H1 (cell line): ENCODE measurements around the gene CHD9NB. TPM values are rescaled to one million over a fixed set of nuclear protein-coding genes. Genes with fewer than 3 reads are reported as not detected.

Experiments used
- CTCF ChIA-PET: fragments of 300-600 bp; sonication (Branson Sonifier 250); formaldehyde crosslinking; loops from one replicate; lab custom pipeline; 2021; ENCODE audit not compliant: partially characterized antibody; lab: Charles Lee
- POLR2A ChIA-PET: fragments of 300-600 bp; sonication (Branson Sonifier 250); formaldehyde crosslinking; loops from one replicate; lab custom pipeline; 2021; ENCODE audit warnings: inconsistent platforms; ENCODE audit not compliant: partially characterized antibody; lab: Charles Lee
- DNase-seq, 2 experiments: peaks; one replicate each; pipeline versions ENCODE4 v3.0.0 to v3.0.0-alpha.2; 2010 to 2022; ENCODE audit warnings: low spot score in 2 of 2, low read depth in 1 of 2, mixed read lengths in 1 of 2
- FAIRE-seq: peaks from 2 replicates; lab custom pipeline; 2011; peaks lifted over from hg19 to GRCh38; lab: Jason Lieb, UNC
- H2AFZ ChIP-seq: 2 replicates; pipeline ENCODE4 v1.8.1; 2012; ENCODE audit warnings: low read length, inconsistent platforms
- H2AK5ac ChIP-seq: 2 replicates; pipeline ENCODE4 v1.6.1; 2013; ENCODE audit warnings: low read depth, low read length
- H2BK120ac ChIP-seq: replicated peaks from 2 replicates; pipeline ENCODE3; 2013; ENCODE audit warnings: low read depth, low read length, inconsistent platforms
- H2BK12ac ChIP-seq: 2 replicates; pipeline ENCODE4 v1.6.1; 2013; ENCODE audit warnings: low read depth, low read length
- H2BK15ac ChIP-seq: 2 replicates; pipeline ENCODE4 v1.6.1; 2013; ENCODE audit warnings: low read length
- H2BK20ac ChIP-seq: 2 replicates; pipeline ENCODE4 v1.6.1; 2013; ENCODE audit warnings: low read length
- H2BK5ac ChIP-seq: 2 replicates; pipeline ENCODE4 v1.6.1; 2013; ENCODE audit warnings: low read depth, low read length
- H3K14ac ChIP-seq: 2 replicates; pipeline ENCODE4 v1.6.1; 2013; ENCODE audit warnings: inconsistent platforms; ENCODE audit not compliant: insufficient read length
- H3K18ac ChIP-seq: 2 replicates; pipeline ENCODE4 v1.6.1; 2013; ENCODE audit warnings: low read length; ENCODE audit errors: extremely low read depth
- H3K23ac ChIP-seq: 2 replicates; pipeline ENCODE4 v1.6.1; 2013; ENCODE audit warnings: inconsistent platforms; ENCODE audit not compliant: insufficient read length
- H3K23me2 ChIP-seq: 2 replicates; pipeline ENCODE4 v1.6.1; 2013; ENCODE audit warnings: low read depth, low read length
- H3K27ac ChIP-seq: 2 replicates; pipeline ENCODE4 v1.6.1; 2011; ENCODE audit warnings: low read depth, low read length, inconsistent platforms
- H3K27me3 ChIP-seq, 4 experiments: replicated peaks in 1 of 4; 1 replicate in 1 of 4; 2 replicates in 3 of 4; pipeline versions ENCODE4 v1.6.1 to v1.8.1; 2011 to 2013; ENCODE audit warnings: low read length in 3 of 4, mild to moderate bottlenecking in 3 of 4, inconsistent platforms in 2 of 4, mixed read lengths in 2 of 4, moderate library complexity in 1 of 4; ENCODE audit not compliant: control insufficient read depth in 3 of 4, insufficient read depth in 3 of 4; ENCODE audit errors: extremely low read depth in 1 of 4
- H3K36me3 ChIP-seq, 4 experiments: 2 replicates each; pipeline versions ENCODE4 v1.6.1 to v1.8.1; 2011 to 2013; ENCODE audit warnings: mild to moderate bottlenecking in 4 of 4, low read length in 3 of 4, moderate library complexity in 2 of 4, control low read depth in 1 of 4, inconsistent platforms in 1 of 4; ENCODE audit not compliant: insufficient read depth in 4 of 4, control insufficient read depth in 2 of 4
- H3K4ac ChIP-seq: replicated peaks from 2 replicates; pipeline ENCODE3; 2013; ENCODE audit warnings: low read length, low read depth, mixed read lengths, inconsistent platforms; ENCODE audit not compliant: insufficient read length
- H3K4me1 ChIP-seq, 4 experiments: replicated peaks in 1 of 4; 1 replicate in 1 of 4; 2 replicates in 3 of 4; pipeline versions ENCODE4 v1.6.1 to v1.8.1; 2011 to 2013; ENCODE audit warnings: low read length in 3 of 4, inconsistent platforms in 2 of 4, mixed read lengths in 1 of 4; ENCODE audit not compliant: insufficient read depth in 4 of 4, control insufficient read depth in 3 of 4
- H3K4me2 ChIP-seq, 2 experiments: 2 replicates each; pipeline versions ENCODE4 v1.6.1 to v1.8.1; 2011 to 2013; ENCODE audit warnings: low read depth in 2 of 2, low read length in 2 of 2, control low read depth in 1 of 2, inconsistent platforms in 1 of 2, mild to moderate bottlenecking in 1 of 2; ENCODE audit not compliant: insufficient read depth in 1 of 2
- H3K4me3 ChIP-seq, 4 experiments: fragments of 200-600, 300-600 bp in 1 of 4; sonication (generic), shearing (Covaris generic), sonication (Bioruptor Twin) in 1 of 4; 2 replicates each; pipeline versions ENCODE4 v1.5.1 to v1.8.1; 2011 to 2016; ENCODE audit warnings: low read length in 4 of 4, low read depth in 3 of 4, control low read depth in 2 of 4, inconsistent platforms in 2 of 4, mild to moderate bottlenecking in 2 of 4, mixed read lengths in 1 of 4, moderate library complexity in 1 of 4; ENCODE audit not compliant: insufficient read depth in 2 of 4; ENCODE audit errors: extremely low read depth in 1 of 4
- H3K56ac ChIP-seq: replicated peaks from 2 replicates; pipeline ENCODE3; 2013; ENCODE audit warnings: low read depth, mild to moderate bottlenecking, mixed read lengths, low read length, inconsistent platforms; ENCODE audit not compliant: insufficient read length
- H3K79me1 ChIP-seq: 2 replicates; pipeline ENCODE4 v1.6.1; 2013; ENCODE audit warnings: low read depth, low read length, control low read depth
- H3K79me2 ChIP-seq, 2 experiments: 2 replicates each; pipeline versions ENCODE4 v1.6.1 to v1.8.1; 2012 to 2013; ENCODE audit warnings: low read length in 2 of 2, mild to moderate bottlenecking in 2 of 2, inconsistent platforms in 1 of 2; ENCODE audit not compliant: insufficient read depth in 2 of 2, control insufficient read depth in 1 of 2
- H3K9ac ChIP-seq, 4 experiments: replicated peaks in 1 of 4; 1 replicate in 1 of 4; 2 replicates in 3 of 4; pipeline versions ENCODE4 v1.6.1 to v1.8.1; 2011 to 2013; ENCODE audit warnings: low read depth in 3 of 4, low read length in 3 of 4, control low read depth in 2 of 4, mild to moderate bottlenecking in 2 of 4, moderate library complexity in 2 of 4, inconsistent platforms in 1 of 4; ENCODE audit errors: extremely low read depth in 1 of 4
- H3K9me3 ChIP-seq, 2 experiments: 2 replicates each; pipeline versions ENCODE4 v1.6.1 to v1.8.1; 2012 to 2013; ENCODE audit warnings: mild to moderate bottlenecking in 2 of 2, moderate library complexity in 2 of 2, control low read depth in 1 of 2, inconsistent platforms in 1 of 2, low read depth in 1 of 2, low read length in 1 of 2, mixed read lengths in 1 of 2; ENCODE audit not compliant: insufficient read depth in 2 of 2
- H4K20me1 ChIP-seq, 2 experiments: replicated peaks in 1 of 2; 2 replicates each; pipeline versions ENCODE3 to v1.8.1; 2011 to 2013; ENCODE audit warnings: inconsistent platforms in 2 of 2, low read length in 2 of 2, mild to moderate bottlenecking in 1 of 2; ENCODE audit not compliant: insufficient read depth in 2 of 2, control insufficient read depth in 1 of 2
- H4K5ac ChIP-seq: 2 replicates; pipeline ENCODE4 v1.6.1; 2013; ENCODE audit warnings: low read length, low read depth, mixed read lengths, inconsistent platforms; ENCODE audit not compliant: insufficient read length
- H4K8ac ChIP-seq: 2 replicates; pipeline ENCODE4 v1.8.0; 2013; ENCODE audit warnings: mild to moderate bottlenecking, moderate library complexity, low read length, inconsistent platforms; ENCODE audit not compliant: insufficient read depth; ENCODE audit errors: extremely low read depth
- H4K91ac ChIP-seq: replicated peaks from 2 replicates; pipeline ENCODE3; 2013; ENCODE audit warnings: low read length, mixed read lengths, inconsistent platforms; ENCODE audit not compliant: insufficient read length
- CEBPB ChIP-seq: IDR thresholded peaks from 2 replicates; pipeline ENCODE4 v1.6.1; 2012; ENCODE audit warnings: low read depth, low read length
- CREB1 ChIP-seq: IDR thresholded peaks from 2 replicates; pipeline ENCODE4 v1.6.1; 2012; ENCODE audit warnings: inconsistent platforms
- EP300 ChIP-seq, 2 experiments: IDR thresholded peaks; 1 replicate in 1 of 2; 2 replicates in 1 of 2; pipeline ENCODE4 v1.6.1; 2011 to 2012; ENCODE audit warnings: low read depth in 2 of 2, low read length in 2 of 2, mild to moderate bottlenecking in 2 of 2, borderline replicate concordance in 1 of 2, inconsistent platforms in 1 of 2, moderate library complexity in 1 of 2
- MAFK ChIP-seq: IDR thresholded peaks from 2 replicates; pipeline ENCODE4 v1.6.1; 2012; ENCODE audit warnings: low read depth, mild to moderate bottlenecking, improper control_type of control experiment, low read length
- RAD21 ChIP-seq, 2 experiments: IDR thresholded peaks in 1 of 2; conservative IDR thresholded peaks in 1 of 2; 2 replicates each; pipeline ENCODE4 v1.6.1; 2011; ENCODE audit warnings: low read depth in 2 of 2, low read length in 2 of 2, improper control_type of control experiment in 1 of 2, inconsistent platforms in 1 of 2, mild to moderate bottlenecking in 1 of 2, moderate library complexity in 1 of 2
- SIX5 ChIP-seq: IDR thresholded peaks from 2 replicates; pipeline ENCODE4 v1.6.1; 2011; ENCODE audit warnings: mild to moderate bottlenecking, low read depth, low read length
- YY1 ChIP-seq: IDR thresholded peaks from 2 replicates; pipeline ENCODE4 v1.6.1; 2011; ENCODE audit warnings: low read depth, mild to moderate bottlenecking, low read length
- WGBS, 2 experiments: shearing (Covaris generic) in 1 of 2; methylation state at CpG; one replicate each; pipeline versions ENCODE4 v1.1.6 to v1.1.7; 2013 to 2015; ENCODE audit warnings: low lambda C conversion rate in 2 of 2, mixed read lengths in 2 of 2, inconsistent platforms in 1 of 2, low coverage in 1 of 2, missing lambda C conversion rate in 1 of 2; ENCODE audit not compliant: insufficient replicate concordance in 2 of 2, insufficient coverage in 1 of 2, insufficient read length in 1 of 2; ENCODE audit errors: extremely low coverage in 1 of 2, missing lambda C conversion rate in 1 of 2; 5-methylcytosine and 5-hydroxymethylcytosine counted together
- polyA plus RNA-seq, 7 experiments: library from polyadenylated mRNA; depleted of rRNA in 3 of 7; stranded (reverse) in 5 of 7; unstranded in 2 of 7; fragments of >200 nt in 5 of 7; fragments of 200-250 nt in 2 of 7; gene quantifications; 1 replicate in 5 of 7; 2 replicates in 1 of 7; 4 replicates in 1 of 7; pipeline versions ENCODE4 v1.2.1 to v1.2.3, GENCODE V29; 2011 to 2013; ENCODE audit warnings: missing spikeins in 2 of 7, mixed read lengths in 2 of 7
- total RNA-seq: library from RNA; stranded (reverse); fragmentation: NEBNext Ultra II Directional; extraction: Animal tissue kit (Norgen Biotek cat#: 25700); gene quantifications from 2 replicates; pipeline ENCODE4 v1.2.1, GENCODE V29; 2021

CHD9NB gene
- total and polyA plus RNA-seq, 2 of the 8 experiments (the other 6 are each of a cell fraction or from before 2014, with no cell fraction given): 4.5 to 5.9 TPM

- DNase-seq (no peak), FAIRE-seq (no peak)
- Histone ChIP-seq H3K14ac (no peak overlapping the region), H3K36me3 (peaks cover 0 to 5% (median 1%) of the 10 kb centered on the region in 4 experiments; a peak in 3 of 8 replicates), H3K27ac (no peak overlapping the region), H3K4me2 (no peak overlapping the region), H2BK20ac (no peak overlapping the region), H3K23me2 (no peaks in the 10 kb centered on the region), H3K56ac (no peak overlapping the region), H2BK12ac (no peak overlapping the region), H2AFZ (no peak overlapping the region), H3K4ac (no peak overlapping the region), H3K18ac (0 out of 2 replicates have a peak overlapping the region, but pooled peaks have one; percentile 5), H4K8ac (no peak overlapping the region), H4K91ac (no peak overlapping the region), H2AK5ac (no peak overlapping the region), H3K79me2 (peaks cover 0 to 19% of the 10 kb centered on the region in 2 experiments; a peak in 2 of 4 replicates), H4K20me1 (no peaks in the 10 kb centered on the region), H3K4me3 (no peak overlapping the region), H3K4me1 (peaks cover 7 to 20% (median 16%) of the 10 kb centered on the region in 4 experiments; a peak in 4 of 7 replicates), H4K5ac (no peak overlapping the region), H2BK5ac (no peak overlapping the region), H3K27me3 (no peaks in the 10 kb centered on the region), H3K79me1 (peaks cover 2% of the 10 kb centered on the region; the same call in 1 of the 2 replicates), H3K9ac (no peak overlapping the region), H2BK120ac (no peak overlapping the region), H3K23ac (no peak overlapping the region), H2BK15ac (no peak overlapping the region), H3K9me3 (peaks cover 13% of the 10 kb centered on the region in 2 experiments)
- WGBS, 2 experiments: 95% methylated on average over 6 of the region's 6 CpGs; no CpG with 5 or more reads in 1 of the 2 experiments
- CTCF ChIA-PET: interaction anchor here (0.7 to 2.2 kb wide), 5 partner anchors 20 to 50 kb away, joined by 3 to 7 read pairs (median 4); partner anchors contain the start of gene CHD9
- POLR2A ChIA-PET: interaction anchor here (0.9 to 3.1 kb wide), 5 partner anchors 11 to 71 kb away, joined by 3 to 10 read pairs (median 3); no protein-coding TSS in a partner anchor
- TF ChIP-seq EP300 (IDR thresholded peaks at IDR 0.05; ENCODE audit: borderline replicate concordance in 1 of 2, low read depth in 2 of 2, low read length in 2 of 2) (no peak), SIX5 (no peak), MAFK (no peak), CEBPB (no peak), YY1 (no peak), CREB1 (no peak), RAD21 (IDR thresholded peaks at IDR 0.05 in 1 of 2, conservative IDR thresholded peaks at IDR 0.05 in 1 of 2; ENCODE audit: low read depth in 2 of 2, low read length in 2 of 2) (peak in 1 of 2 experiments; percentile 38; a peak in 2 of 4 replicates)
Measured at GRCh38 chr16:53078765-53079485, 26.2 kb upstream of the CHD9NB start.
